Hepatocyte (in vitro differentiated cells): ENCODE measurements around the gene DPEP2NB. TPM values are rescaled to one million over a fixed set of nuclear protein-coding genes. Genes with fewer than 3 reads are reported as not detected.

Source experiments
- DNase-seq: peaks from one replicate; pipeline ENCODE4 v3.0.0-alpha.2; 2016; ENCODE audit warnings: low spot score
- H2AFZ ChIP-seq: fragments of 200-600 bp; sonication (generic); 2 replicates; pipeline ENCODE4 v1.6.0; 2016; ENCODE audit warnings: antibody characterized with exemption, mild to moderate bottlenecking
- H3K27ac ChIP-seq: fragments of 200-600 bp; sonication (generic); 2 replicates; pipeline ENCODE4 v1.5.1; 2016; ENCODE audit warnings: mild to moderate bottlenecking
- H3K27me3 ChIP-seq: fragments of 200-600 bp; sonication (generic); 2 replicates; pipeline ENCODE4 v1.6.1; 2016
- H3K36me3 ChIP-seq: fragments of 200-600 bp; sonication (generic); replicated peaks from 2 replicates; pipeline ENCODE4 v1.5.1; 2016; ENCODE audit warnings: low read depth; ENCODE audit not compliant: insufficient read depth
- H3K4me1 ChIP-seq: fragments of 200-600 bp; sonication (generic); 2 replicates; pipeline ENCODE4 v1.5.1; 2016; ENCODE audit warnings: mild to moderate bottlenecking, moderate library complexity; ENCODE audit not compliant: insufficient read depth
- H3K4me2 ChIP-seq: fragments of 200-600 bp; sonication (generic); 2 replicates; pipeline ENCODE4 v1.6.0; 2016
- H3K4me3 ChIP-seq: fragments of 200-600 bp; sonication (generic); 2 replicates; pipeline ENCODE4 v1.5.1; 2016; ENCODE audit warnings: mild to moderate bottlenecking
- H3K79me2 ChIP-seq: fragments of 200-600 bp; sonication (generic); 2 replicates; pipeline ENCODE4 v1.6.0; 2017; ENCODE audit warnings: mild to moderate bottlenecking
- H3K9me2 ChIP-seq: fragments of 200-600 bp; sonication (generic); replicated peaks from 2 replicates; pipeline ENCODE4 v1.6.0; 2017; ENCODE audit warnings: mild to moderate bottlenecking; ENCODE audit not compliant: insufficient read depth
- H3K9me3 ChIP-seq: fragments of 200-600 bp; sonication (generic); 2 replicates; pipeline ENCODE4 v1.5.1; 2016; ENCODE audit warnings: low read depth, mild to moderate bottlenecking
- H4K20me1 ChIP-seq: fragments of 200-600 bp; sonication (generic); 2 replicates; pipeline ENCODE4 v1.6.0; 2016; ENCODE audit warnings: mild to moderate bottlenecking; ENCODE audit not compliant: insufficient read depth, poor library complexity, severe bottlenecking
- EZH2 ChIP-seq: fragments of 200-600 bp; sonication (generic); IDR thresholded peaks from 2 replicates; pipeline ENCODE4 v1.6.1; 2016; ENCODE audit warnings: antibody characterized with exemption, mild to moderate bottlenecking, borderline replicate concordance
- EZH2phosphoT487 ChIP-seq: fragments of 200-600 bp; sonication (generic); IDR thresholded peaks from one replicate; pipeline ENCODE4 v1.6.1; 2018; ENCODE audit warnings: antibody characterized with exemption, mild to moderate bottlenecking, low read depth, moderate library complexity; ENCODE audit not compliant: unreplicated experiment, severe bottlenecking
- WGBS: methylation state at CpG from one replicate; pipeline ENCODE4 v1.1.6; 2016; ENCODE audit warnings: low lambda C conversion rate; ENCODE audit errors: missing lambda C conversion rate; 5-methylcytosine and 5-hydroxymethylcytosine counted together
- polyA plus RNA-seq: library from polyadenylated mRNA; unstranded; fragments of >200 nt; fragmentation: Nextera tagmentation; extraction: Ambion mirVana; gene quantifications from 2 replicates; pipeline ENCODE4 v1.2.1, GENCODE V29; 2016
- total RNA-seq: library from RNA; depleted of rRNA; stranded (reverse); fragments of >200 nt; gene quantifications from 2 replicates; pipeline ENCODE4 v1.2.3, GENCODE V29; 2014
- TF ChIP-seq, protein P1 (sequence below): fragments of 200-600 bp; sonication (generic); IDR thresholded peaks from 2 replicates; pipeline ENCODE4 v1.5.1; 2016; ENCODE audit warnings: antibody characterized with exemption, mild to moderate bottlenecking; ENCODE audit not compliant: poor library complexity

The DPEP2NB gene, protein sequence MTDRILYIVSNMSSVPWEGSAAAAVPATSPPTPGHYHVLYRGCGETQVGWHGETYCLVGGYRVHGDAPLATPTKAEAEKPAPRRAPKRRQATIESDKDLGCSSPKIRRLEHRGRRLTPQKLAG
- total RNA-seq (not detected in 2 replicates), polyA plus RNA-seq (not detected in 2 replicates)

DNA sequence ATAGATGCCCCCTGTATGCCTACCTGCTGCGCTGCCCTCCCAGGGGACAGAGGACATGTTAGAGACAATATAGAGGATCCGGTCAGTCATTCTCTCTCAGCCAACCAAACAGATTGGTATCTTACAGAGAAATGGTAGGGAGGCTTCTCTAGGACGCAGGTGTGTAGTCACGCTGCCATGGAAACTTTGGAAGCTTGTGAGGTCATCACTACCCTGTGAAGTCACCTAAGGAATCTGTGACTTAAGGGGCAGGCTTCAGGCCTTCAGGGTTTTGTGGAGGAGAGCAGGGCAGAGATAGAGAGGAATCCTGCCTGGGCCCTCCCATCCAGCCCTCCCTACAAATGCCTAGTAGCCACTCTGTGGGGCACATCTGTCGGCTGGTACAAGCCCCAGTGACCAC lies at the start of gene DPEP2NB:
DPEP2NB (minus strand) TSS at position 231 of the 400 bp plus-strand sequence; CDS start at position 90, 141 bp downstream.
- Histone ChIP-seq H3K36me3 (no peaks in the 10 kb centered on the region), H3K27ac (no peak within 1 kb of the TSS), H3K9me2 (no peaks in the 10 kb centered on the region), H3K27me3 (no peaks in the 10 kb centered on the region), H3K9me3 (no peaks in the 10 kb centered on the region), H3K4me2 (no peak within 1 kb of the TSS), H2AFZ (no peak within 1 kb of the TSS), H3K4me3 (no peak within 1 kb of the TSS), H4K20me1 (no peaks in the 10 kb centered on the region), H3K79me2 (no peaks in the 10 kb centered on the region), H3K4me1 (no peaks in the 10 kb centered on the region)
- TF ChIP-seq, protein P1, sequence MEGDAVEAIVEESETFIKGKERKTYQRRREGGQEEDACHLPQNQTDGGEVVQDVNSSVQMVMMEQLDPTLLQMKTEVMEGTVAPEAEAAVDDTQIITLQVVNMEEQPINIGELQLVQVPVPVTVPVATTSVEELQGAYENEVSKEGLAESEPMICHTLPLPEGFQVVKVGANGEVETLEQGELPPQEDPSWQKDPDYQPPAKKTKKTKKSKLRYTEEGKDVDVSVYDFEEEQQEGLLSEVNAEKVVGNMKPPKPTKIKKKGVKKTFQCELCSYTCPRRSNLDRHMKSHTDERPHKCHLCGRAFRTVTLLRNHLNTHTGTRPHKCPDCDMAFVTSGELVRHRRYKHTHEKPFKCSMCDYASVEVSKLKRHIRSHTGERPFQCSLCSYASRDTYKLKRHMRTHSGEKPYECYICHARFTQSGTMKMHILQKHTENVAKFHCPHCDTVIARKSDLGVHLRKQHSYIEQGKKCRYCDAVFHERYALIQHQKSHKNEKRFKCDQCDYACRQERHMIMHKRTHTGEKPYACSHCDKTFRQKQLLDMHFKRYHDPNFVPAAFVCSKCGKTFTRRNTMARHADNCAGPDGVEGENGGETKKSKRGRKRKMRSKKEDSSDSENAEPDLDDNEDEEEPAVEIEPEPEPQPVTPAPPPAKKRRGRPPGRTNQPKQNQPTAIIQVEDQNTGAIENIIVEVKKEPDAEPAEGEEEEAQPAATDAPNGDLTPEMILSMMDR = no peak
- WGBS = 96% methylated on average over 5 of the region's 5 CpGs
- no peak for DNase-seq

DNA sequence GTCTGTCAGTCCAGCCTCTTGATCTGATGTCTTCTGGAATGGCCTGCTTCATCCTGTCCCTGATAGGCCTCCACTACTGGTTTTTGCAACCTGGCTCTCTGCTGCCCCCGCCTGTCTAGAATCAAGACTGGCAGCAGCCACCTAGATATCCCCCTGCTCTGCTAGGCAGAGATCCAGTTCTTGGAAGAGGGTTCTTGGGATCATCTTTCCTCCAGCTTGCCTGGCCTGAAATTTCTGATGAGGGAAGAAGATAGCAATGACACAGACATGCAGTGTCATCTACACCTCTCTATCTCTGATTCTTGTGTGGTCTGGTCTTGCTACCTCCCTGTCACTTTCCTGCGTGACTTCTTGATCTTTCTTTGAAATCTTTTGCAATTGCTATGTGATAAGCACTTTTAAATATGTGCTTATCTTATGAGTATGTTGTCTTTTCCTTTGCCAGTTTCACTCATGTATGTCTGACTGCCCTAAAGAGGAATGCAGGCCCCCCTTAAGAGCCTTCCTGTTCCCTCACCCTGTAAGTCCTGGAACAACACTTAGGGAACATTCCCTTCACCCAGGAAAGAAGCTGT lies 49.2 kb upstream of the DPEP2NB start:
- H3K79me2 ChIP-seq = no peaks in the 10 kb centered on the region
- no peak overlapping the region for H3K4me3 ChIP-seq
- DNase-seq = peak; percentile 86
- no peak for TF ChIP-seq EZH2
- TF ChIP-seq, protein P1 = peak; percentile 64
- no peaks in the 10 kb centered on the region for H4K20me1 ChIP-seq
- H3K4me2 ChIP-seq = no peak overlapping the region
- WGBS = 31% methylated on average over 2 of the region's 2 CpGs
- H3K36me3 ChIP-seq = no peaks in the 10 kb centered on the region
- no peak overlapping the region for H2AFZ ChIP-seq
- peak overlapping the region; percentile 83 for H3K27ac ChIP-seq
- H3K9me2 ChIP-seq = no peaks in the 10 kb centered on the region
- no peaks in the 10 kb centered on the region for H3K27me3 ChIP-seq
- H3K9me3 ChIP-seq = no peaks in the 10 kb centered on the region
- H3K4me1 ChIP-seq = peaks cover 4% of the 10 kb centered on the region

DNA sequence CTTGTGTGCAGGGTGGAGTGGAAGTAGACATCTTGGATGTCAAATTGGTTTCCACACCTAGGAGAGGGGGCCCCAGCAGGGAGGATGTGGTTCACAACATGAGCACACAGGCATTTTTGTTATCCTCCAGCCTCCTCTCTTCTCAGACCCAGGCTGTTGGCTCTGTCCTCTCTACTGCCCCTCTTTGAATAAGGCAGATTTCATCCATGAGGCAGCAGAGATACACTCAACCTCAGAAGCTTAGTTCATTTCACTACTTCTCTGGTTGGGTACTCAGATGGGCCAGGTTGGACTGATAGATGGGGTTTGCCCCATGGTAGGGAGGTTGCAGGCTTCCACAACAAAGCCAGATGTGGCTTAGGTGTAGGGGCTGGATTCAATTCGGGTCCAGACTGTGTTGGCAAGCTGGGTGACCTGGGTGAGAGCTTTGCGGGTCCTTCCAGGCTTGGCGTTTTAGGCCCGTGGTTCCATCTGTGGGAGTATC lies 47.2 kb upstream of the DPEP2NB start:
- Histone ChIP-seq H3K9me2 (no peaks in the 10 kb centered on the region), H3K79me2 (no peaks in the 10 kb centered on the region), H3K9me3 (no peaks in the 10 kb centered on the region), H4K20me1 (no peaks in the 10 kb centered on the region), H3K4me3 (no peak overlapping the region), H3K36me3 (no peaks in the 10 kb centered on the region), H3K4me1 (peaks cover 4% of the 10 kb centered on the region), H3K27me3 (no peaks in the 10 kb centered on the region), H3K4me2 (no peak overlapping the region), H2AFZ (no peak overlapping the region), H3K27ac (no peak overlapping the region)
- TF ChIP-seq EZH2 (no peak), EZH2phosphoT487 (no peak)
- TF ChIP-seq, protein P1 = no peak
- DNase-seq = no peak
- 96% methylated on average over 4 of the region's 4 CpGs for WGBS
